ENCODE data around the gene KCNQ1.

- TF ChIP-seq CTCF (IDR thresholded peaks at IDR 0.05) (no peak), EZH2 (IDR thresholded peaks at IDR 0.05; ENCODE audit: borderline replicate concordance, insufficient read depth, low read depth, low read length, poor library complexity, severe bottlenecking) (no peak)
These were observed 79.1 kb downstream of the KCNQ1 start for GRCh38 chr11:2523821-2524391.

Data from B cell (primary cell).